Ishikawa (cell line): ENCODE measurements around the gene GAA.

ENCODE experiments used
- CEBPB ChIP-seq: IDR thresholded peaks from 2 replicates; pipeline ENCODE4 v1.6.1; 2012
- CREB1 ChIP-seq: IDR thresholded peaks from 2 replicates; pipeline ENCODE4 v1.6.1; 2012; ENCODE audit warnings: low read depth
- EGR1 ChIP-seq: IDR thresholded peaks from 2 replicates; pipeline ENCODE4 v1.6.1; 2012
- EP300 ChIP-seq: IDR thresholded peaks from 2 replicates; pipeline ENCODE4 v1.6.1; 2012; ENCODE audit warnings: borderline replicate concordance
- FOXM1 ChIP-seq: IDR thresholded peaks from 2 replicates; pipeline ENCODE4 v1.6.1; 2012; ENCODE audit warnings: low read depth, borderline replicate concordance
- NFIC ChIP-seq: IDR thresholded peaks from 2 replicates; pipeline ENCODE4 v1.6.1; 2012
- RAD21 ChIP-seq: IDR thresholded peaks from 2 replicates; pipeline ENCODE4 v1.6.1; 2012; ENCODE audit warnings: low read depth
- TAF1 ChIP-seq: IDR thresholded peaks from 2 replicates; pipeline ENCODE4 v1.6.1; 2012; ENCODE audit warnings: low read depth, mild to moderate bottlenecking
- TCF12 ChIP-seq: IDR thresholded peaks from 2 replicates; pipeline ENCODE4 v1.6.1; 2012; ENCODE audit warnings: low read depth
- TEAD4 ChIP-seq: IDR thresholded peaks from 2 replicates; pipeline ENCODE4 v1.6.1; 2012
- USF1 ChIP-seq: IDR thresholded peaks from 2 replicates; pipeline ENCODE4 v1.6.1; 2012
- YY1 ChIP-seq: IDR thresholded peaks from 2 replicates; pipeline ENCODE4 v1.6.1; 2012; ENCODE audit warnings: low read depth
- ZBTB7A ChIP-seq: IDR thresholded peaks from 2 replicates; pipeline ENCODE4 v1.6.1; 2012; ENCODE audit warnings: low read depth
- TF ChIP-seq, protein P1 (sequence below): IDR thresholded peaks from 2 replicates; pipeline ENCODE4 v1.6.1; 2012
- TF ChIP-seq, protein P2 (sequence below): IDR thresholded peaks from 2 replicates; pipeline ENCODE4 v1.6.1; 2012; ENCODE audit warnings: low read depth, mild to moderate bottlenecking

GAA gene

GRCh38 chr17:80123791-80124190 is 22.4 kb downstream of the GAA start:
- TF ChIP-seq USF1 (no peak), ZBTB7A (no peak), NFIC (no peak), TEAD4 (no peak), FOXM1 (no peak), YY1 (no peak), EGR1 (no peak), CREB1 (no peak)
- TF ChIP-seq, protein P1, sequence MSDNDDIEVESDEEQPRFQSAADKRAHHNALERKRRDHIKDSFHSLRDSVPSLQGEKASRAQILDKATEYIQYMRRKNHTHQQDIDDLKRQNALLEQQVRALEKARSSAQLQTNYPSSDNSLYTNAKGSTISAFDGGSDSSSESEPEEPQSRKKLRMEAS, result peak; percentile 19; the same call in 1 of the 2 replicates

GRCh38 chr17:80124351-80124981 is 23.1 kb downstream of the GAA start:
- TF ChIP-seq RAD21 (peak; percentile 23; the same call in 1 of the 2 replicates), CEBPB (no peak), YY1 (no peak), NFIC (no peak), ZBTB7A (no peak), USF1 (peak; percentile 64; the same call in 1 of the 2 replicates), CREB1 (no peak), TEAD4 (peak; percentile 41; the same call in 1 of the 2 replicates)
- TF ChIP-seq, protein P2, sequence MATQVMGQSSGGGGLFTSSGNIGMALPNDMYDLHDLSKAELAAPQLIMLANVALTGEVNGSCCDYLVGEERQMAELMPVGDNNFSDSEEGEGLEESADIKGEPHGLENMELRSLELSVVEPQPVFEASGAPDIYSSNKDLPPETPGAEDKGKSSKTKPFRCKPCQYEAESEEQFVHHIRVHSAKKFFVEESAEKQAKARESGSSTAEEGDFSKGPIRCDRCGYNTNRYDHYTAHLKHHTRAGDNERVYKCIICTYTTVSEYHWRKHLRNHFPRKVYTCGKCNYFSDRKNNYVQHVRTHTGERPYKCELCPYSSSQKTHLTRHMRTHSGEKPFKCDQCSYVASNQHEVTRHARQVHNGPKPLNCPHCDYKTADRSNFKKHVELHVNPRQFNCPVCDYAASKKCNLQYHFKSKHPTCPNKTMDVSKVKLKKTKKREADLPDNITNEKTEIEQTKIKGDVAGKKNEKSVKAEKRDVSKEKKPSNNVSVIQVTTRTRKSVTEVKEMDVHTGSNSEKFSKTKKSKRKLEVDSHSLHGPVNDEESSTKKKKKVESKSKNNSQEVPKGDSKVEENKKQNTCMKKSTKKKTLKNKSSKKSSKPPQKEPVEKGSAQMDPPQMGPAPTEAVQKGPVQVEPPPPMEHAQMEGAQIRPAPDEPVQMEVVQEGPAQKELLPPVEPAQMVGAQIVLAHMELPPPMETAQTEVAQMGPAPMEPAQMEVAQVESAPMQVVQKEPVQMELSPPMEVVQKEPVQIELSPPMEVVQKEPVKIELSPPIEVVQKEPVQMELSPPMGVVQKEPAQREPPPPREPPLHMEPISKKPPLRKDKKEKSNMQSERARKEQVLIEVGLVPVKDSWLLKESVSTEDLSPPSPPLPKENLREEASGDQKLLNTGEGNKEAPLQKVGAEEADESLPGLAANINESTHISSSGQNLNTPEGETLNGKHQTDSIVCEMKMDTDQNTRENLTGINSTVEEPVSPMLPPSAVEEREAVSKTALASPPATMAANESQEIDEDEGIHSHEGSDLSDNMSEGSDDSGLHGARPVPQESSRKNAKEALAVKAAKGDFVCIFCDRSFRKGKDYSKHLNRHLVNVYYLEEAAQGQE, result no peak

GRCh38 chr17:80125656-80126448 is 24.5 kb downstream of the GAA start:
- TF ChIP-seq USF1 (no peak), TAF1 (no peak), TEAD4 (peak; percentile 34; the same call in 1 of the 2 replicates)

DNA sequence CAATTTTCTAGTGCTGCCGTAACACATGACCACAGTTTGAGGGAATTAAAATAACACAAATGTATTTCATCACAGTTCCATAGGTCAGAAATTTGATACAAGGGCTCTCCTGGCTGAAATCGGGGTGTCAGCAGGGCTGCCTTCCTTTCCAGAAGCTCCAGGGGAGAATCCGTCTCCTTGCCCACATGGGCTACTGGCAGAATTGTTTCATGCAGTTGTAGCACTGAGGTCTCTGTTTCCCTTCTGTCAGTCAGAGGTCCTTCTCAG is 25.0 kb downstream of the GAA start:
- TF ChIP-seq TAF1 (no peak), RAD21 (no peak), ZBTB7A (no peak), USF1 (no peak), TCF12 (no peak), TEAD4 (no peak), CREB1 (no peak), EGR1 (no peak), EP300 (no peak), CEBPB (no peak), YY1 (no peak)
- TF ChIP-seq, protein P1, result no peak

DNA sequence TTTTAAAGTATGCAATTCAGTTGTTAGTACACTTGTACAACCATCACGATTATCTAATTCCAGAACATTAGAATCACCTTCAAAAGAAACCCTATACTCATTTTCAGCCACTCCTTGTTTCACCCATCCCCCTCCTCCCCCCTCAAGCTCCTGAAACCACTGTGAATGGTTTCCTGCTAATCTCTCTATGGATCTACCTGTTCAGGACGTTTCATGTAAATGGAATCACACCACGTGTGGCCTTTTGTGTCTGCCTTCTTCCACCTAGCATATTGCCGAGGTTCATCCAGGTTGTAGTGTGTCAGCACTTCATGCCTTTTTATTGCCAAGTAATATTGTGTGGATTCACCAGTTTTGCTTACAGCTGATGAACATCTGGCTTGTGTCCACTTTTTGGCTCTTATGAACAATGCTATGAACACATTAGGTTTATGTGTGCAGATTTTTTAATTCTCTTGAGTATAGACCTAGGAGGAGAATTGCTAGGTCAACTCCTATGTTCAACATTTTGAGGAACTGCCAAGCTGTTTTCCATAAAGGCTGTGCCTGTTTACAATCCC is 27.7 kb downstream of the GAA start:
- TF ChIP-seq, protein P2, result no peak
- no peak for TF ChIP-seq RAD21
- TF ChIP-seq TAF1, result no peak
- no peak for TF ChIP-seq CREB1
- no peak for TF ChIP-seq ZBTB7A
- no peak for TF ChIP-seq YY1
- TF ChIP-seq TEAD4, result no peak
- TF ChIP-seq USF1, result no peak
- no peak for TF ChIP-seq FOXM1
